ENCODE results near the gene CR1.
"Not testable (repeated sequence)": the region's sequence is repeated elsewhere in the genome, so short reads cannot be mapped to it uniquely, and the experiment has no call there.

The CR1 gene

GRCh38 chr1:207591205-207591604 lies 95.2 kb downstream of the CR1 start:
- DNase-seq: not testable (repeated sequence)

GRCh38 chr1:207594095-207594494 lies 98.1 kb downstream of the CR1 start:
- not testable (repeated sequence) for DNase-seq

- no peak for DNase-seq
Measured at GRCh38 chr1:207603777-207604176, 107.8 kb downstream of the CR1 start.

GRCh38 chr1:207605444-207606361 lies 109.7 kb downstream of the CR1 start:
- no peak for DNase-seq

- DNase-seq: no peak
Measured at GRCh38 chr1:207606362-207606755, 110.4 kb downstream of the CR1 start.

GRCh38 chr1:207612762-207613161 lies 116.8 kb downstream of the CR1 start:
- no peak for DNase-seq

GRCh38 chr1:207619871-207620542 lies 124.0 kb downstream of the CR1 start:
- peak; percentile 42 for DNase-seq

- no peak for DNase-seq
Measured at GRCh38 chr1:207620543-207620893, 124.6 kb downstream of the CR1 start.

- not testable (repeated sequence) for DNase-seq
Measured at GRCh38 chr1:207625504-207626071, 129.6 kb downstream of the CR1 start.

GRCh38 chr1:207626972-207627337 lies 131.0 kb downstream of the CR1 start:
- no peak for DNase-seq

- DNase-seq: no peak
Measured at GRCh38 chr1:207627496-207627895, 131.5 kb downstream of the CR1 start.

GRCh38 chr1:207628776-207629175 lies 132.8 kb downstream of the CR1 start:
- DNase-seq: no peak

- no peak for DNase-seq
Measured at GRCh38 chr1:207631137-207631536, 135.2 kb downstream of the CR1 start.

GRCh38 chr1:207633226-207633625 lies 137.3 kb downstream of the CR1 start:
- no peak for DNase-seq

GRCh38 chr1:207633699-207634289 lies 137.8 kb downstream of the CR1 start:
- not testable (repeated sequence) for DNase-seq

- not testable (repeated sequence) for DNase-seq
Measured at GRCh38 chr1:207634293-207634692, 138.3 kb downstream of the CR1 start.

- not testable (repeated sequence) for DNase-seq
Measured at GRCh38 chr1:207635569-207636186, 139.7 kb downstream of the CR1 start.

GRCh38 chr1:207638487-207639145 lies 142.7 kb downstream of the CR1 start:
- DNase-seq: not testable (repeated sequence)

- not testable (repeated sequence) for DNase-seq
Measured at GRCh38 chr1:207639362-207639761, 143.4 kb downstream of the CR1 start.

GRCh38 chr1:207644166-207644851 lies 148.4 kb downstream of the CR1 start:
- no peak for DNase-seq

- peak; percentile 20 for DNase-seq
Measured at GRCh38 chr1:207644852-207645634, 149.1 kb downstream of the CR1 start, which contains the start of gene CR1L. CR1L (plus strand) TSS chr1:207645133; CDS start chr1:207645234, 101 bp downstream.
